Neuronal stem cell (in vitro differentiated cells): ENCODE measurements around the gene GRHPR.
"Not testable (repeated sequence)": the region's sequence is repeated elsewhere in the genome, so short reads cannot be mapped to it uniquely, and the experiment has no call there.

ENCODE experiments used
- DNase-seq: peaks from one replicate; pipeline ENCODE4 v3.0.0-alpha.2; 2013; ENCODE audit warnings: low spot score
- H2AFZ ChIP-seq: one replicate; pipeline ENCODE4 v1.6.1; 2013; ENCODE audit warnings: mild to moderate bottlenecking, low read length, inconsistent platforms
- H2AK5ac ChIP-seq: 2 replicates; pipeline ENCODE4 v1.6.1; 2013; ENCODE audit warnings: low read depth, mild to moderate bottlenecking, inconsistent platforms, low read length, moderate library complexity, mixed read lengths
- H2BK120ac ChIP-seq: 2 replicates; pipeline ENCODE4 v1.6.1; 2013; ENCODE audit warnings: low read depth, mild to moderate bottlenecking, inconsistent platforms, low read length, moderate library complexity, mixed read lengths
- H2BK12ac ChIP-seq: one replicate; pipeline ENCODE4 v1.6.1; 2013; ENCODE audit warnings: low read length, inconsistent platforms
- H2BK15ac ChIP-seq: 2 replicates; pipeline ENCODE4 v1.6.1; 2013; ENCODE audit warnings: mild to moderate bottlenecking, low read length, inconsistent platforms, mixed read lengths
- H2BK5ac ChIP-seq: one replicate; pipeline ENCODE4 v1.6.1; 2013; ENCODE audit warnings: inconsistent platforms, mild to moderate bottlenecking, low read length, moderate library complexity
- H3K14ac ChIP-seq: one replicate; pipeline ENCODE4 v1.6.1; 2013; ENCODE audit warnings: low read length, inconsistent platforms
- H3K18ac ChIP-seq: 2 replicates; pipeline ENCODE4 v1.6.1; 2013; ENCODE audit warnings: low read length, inconsistent platforms
- H3K23ac ChIP-seq: 2 replicates; pipeline ENCODE4 v1.6.1; 2013; ENCODE audit warnings: low read depth, mild to moderate bottlenecking, mixed read lengths, low read length, inconsistent platforms; ENCODE audit not compliant: poor library complexity
- H3K27ac ChIP-seq: replicated peaks from 3 replicates; pipeline ENCODE4 v1.5.1; 2013; ENCODE audit warnings: low read length, inconsistent platforms
- H3K27me3 ChIP-seq, 3 experiments: 2 replicates each; pipeline ENCODE4 v1.6.1; 2013; ENCODE audit warnings: low read length in 3 of 3, mild to moderate bottlenecking in 2 of 3, inconsistent platforms in 1 of 3, low read depth in 1 of 3, mixed read lengths in 1 of 3, moderate library complexity in 1 of 3; ENCODE audit not compliant: control insufficient read depth in 3 of 3, insufficient read depth in 3 of 3
- H3K36me3 ChIP-seq, 2 donors: replicated peaks in 1 of 2; 2 replicates each; pipeline ENCODE4 v1.6.1; 2013; ENCODE audit warnings: low read length in 2 of 2; ENCODE audit not compliant: control insufficient read depth in 2 of 2, insufficient read depth in 2 of 2
- H3K4ac ChIP-seq: 2 replicates; pipeline ENCODE4 v1.6.1; 2013; ENCODE audit warnings: inconsistent platforms, mild to moderate bottlenecking, low read length, moderate library complexity
- H3K4me1 ChIP-seq, 2 donors: 1 replicate in 1 of 2; 2 replicates in 1 of 2; pipeline ENCODE4 v1.6.1; 2013; ENCODE audit warnings: low read length in 2 of 2, low read depth in 1 of 2; ENCODE audit not compliant: control insufficient read depth in 2 of 2, insufficient read depth in 1 of 2
- H3K4me2 ChIP-seq: one replicate; pipeline ENCODE4 v1.6.1; 2013; ENCODE audit warnings: mild to moderate bottlenecking, low read length, inconsistent platforms; ENCODE audit not compliant: insufficient read depth, poor library complexity, severe bottlenecking
- H3K4me3 ChIP-seq, 2 donors: 2 replicates each; pipeline ENCODE4 v1.5.1; 2013; ENCODE audit warnings: low read length in 2 of 2, mild to moderate bottlenecking in 2 of 2, inconsistent platforms in 1 of 2, moderate library complexity in 1 of 2
- H3K79me1 ChIP-seq: one replicate; pipeline ENCODE4 v1.6.1; 2013; ENCODE audit warnings: low read depth, mild to moderate bottlenecking, inconsistent platforms, low read length, moderate library complexity
- H3K9ac ChIP-seq: one replicate; pipeline ENCODE4 v1.6.1; 2013; ENCODE audit warnings: mild to moderate bottlenecking, low read depth, low read length, inconsistent platforms; ENCODE audit not compliant: poor library complexity
- H3K9me3 ChIP-seq, 2 donors: replicated peaks in 1 of 2; 2 replicates each; pipeline versions ENCODE3 to v1.6.1; 2013; ENCODE audit warnings: low read length in 2 of 2, mild to moderate bottlenecking in 2 of 2, inconsistent platforms in 1 of 2, low read depth in 1 of 2, mixed read lengths in 1 of 2, moderate library complexity in 1 of 2; ENCODE audit not compliant: control insufficient read depth in 2 of 2, insufficient read depth in 1 of 2
- H4K8ac ChIP-seq: one replicate; pipeline ENCODE4 v1.6.1; 2013; ENCODE audit warnings: low read depth, mild to moderate bottlenecking, inconsistent platforms, low read length, moderate library complexity
- H4K91ac ChIP-seq: one replicate; pipeline ENCODE4 v1.6.1; 2013; ENCODE audit warnings: low read length, low read depth, mild to moderate bottlenecking, inconsistent platforms; ENCODE audit not compliant: poor library complexity
- WGBS, 2 donors: extraction: QIAGEN DNeasy Blood & Tissue Kit; methylation state at CpG; one replicate each; pipeline ENCODE4 v1.1.7; 2013; ENCODE audit warnings: missing lambda C conversion rate in 2 of 2, mixed read lengths in 1 of 2; ENCODE audit not compliant: insufficient read length in 2 of 2, insufficient replicate concordance in 1 of 2; ENCODE audit errors: extremely low coverage in 2 of 2; 5-methylcytosine and 5-hydroxymethylcytosine counted together

GRHPR gene

DNA sequence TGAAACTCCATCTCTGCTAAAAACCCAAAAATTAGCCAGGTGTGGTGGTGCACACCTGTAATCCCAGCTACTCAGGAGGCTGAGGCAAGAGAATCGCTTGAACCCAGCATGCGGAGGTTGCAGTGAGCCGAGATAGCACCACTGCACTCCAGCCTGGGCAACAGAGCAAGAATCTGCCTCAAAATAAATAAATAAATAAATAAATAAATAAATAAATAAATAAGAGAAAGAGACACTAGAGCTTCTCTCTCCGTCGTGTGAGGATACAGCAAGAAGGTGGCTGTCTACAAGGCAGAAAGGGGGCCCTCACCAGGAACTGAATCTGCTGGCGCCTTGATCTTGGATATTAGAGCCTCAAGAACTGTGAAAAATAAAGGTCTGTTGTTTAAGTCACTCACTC lies 51.5 kb downstream of the GRHPR start:
- not testable (repeated sequence) for H3K23ac ChIP-seq, H3K4ac ChIP-seq, H2BK15ac ChIP-seq, H2AFZ ChIP-seq, H4K91ac ChIP-seq, H2BK12ac ChIP-seq, H3K36me3 ChIP-seq, H3K4me1 ChIP-seq, H3K27me3 ChIP-seq, H4K8ac ChIP-seq, H3K4me2 ChIP-seq, H3K9ac ChIP-seq, H3K14ac ChIP-seq, H3K79me1 ChIP-seq, DNase-seq, H2BK5ac ChIP-seq, H3K4me3 ChIP-seq, H3K18ac ChIP-seq, H2AK5ac ChIP-seq, H3K27ac ChIP-seq, H2BK120ac ChIP-seq
- no CpG with 5 or more reads among the region's 6 CpGs for WGBS, 2 donors
- H3K9me3 ChIP-seq = peaks cover 7 to 17% of the 10 kb centered on the region in 2 donors

- no peak overlapping the region for H2AK5ac ChIP-seq
- no peak overlapping the region for H4K91ac ChIP-seq
- H3K9me3 ChIP-seq = peaks cover 7 to 17% of the 10 kb centered on the region in 2 donors
- H3K79me1 ChIP-seq = no peaks in the 10 kb centered on the region
- no peak overlapping the region for H3K4ac ChIP-seq
- H3K9ac ChIP-seq = no peak overlapping the region
- no peak overlapping the region for H2BK15ac ChIP-seq
- no peak overlapping the region for H2AFZ ChIP-seq
- H3K27me3 ChIP-seq = no peaks in the 10 kb centered on the region
- WGBS, 2 donors = 100% methylated on average over 2 of the region's 3 CpGs; no CpG with 5 or more reads in 1 of the 2 donors
- H3K27ac ChIP-seq = no peak overlapping the region
- H2BK5ac ChIP-seq = no peak overlapping the region
- H2BK12ac ChIP-seq = no peak overlapping the region
- no peak overlapping the region for H3K14ac ChIP-seq
- no peak overlapping the region for H4K8ac ChIP-seq
- H2BK120ac ChIP-seq = no peak overlapping the region
- DNase-seq = no peak
- H3K18ac ChIP-seq = no peak overlapping the region
- H3K4me2 ChIP-seq = no peak overlapping the region
- H3K36me3 ChIP-seq = no peaks in the 10 kb centered on the region
- peaks cover 0 to 3% of the 10 kb centered on the region in 2 donors for H3K4me1 ChIP-seq
- H3K4me3 ChIP-seq = no peak overlapping the region
- no peak overlapping the region for H3K23ac ChIP-seq
These were observed 51.9 kb downstream of the GRHPR start for GRCh38 chr9:37474438-37474837.

DNA sequence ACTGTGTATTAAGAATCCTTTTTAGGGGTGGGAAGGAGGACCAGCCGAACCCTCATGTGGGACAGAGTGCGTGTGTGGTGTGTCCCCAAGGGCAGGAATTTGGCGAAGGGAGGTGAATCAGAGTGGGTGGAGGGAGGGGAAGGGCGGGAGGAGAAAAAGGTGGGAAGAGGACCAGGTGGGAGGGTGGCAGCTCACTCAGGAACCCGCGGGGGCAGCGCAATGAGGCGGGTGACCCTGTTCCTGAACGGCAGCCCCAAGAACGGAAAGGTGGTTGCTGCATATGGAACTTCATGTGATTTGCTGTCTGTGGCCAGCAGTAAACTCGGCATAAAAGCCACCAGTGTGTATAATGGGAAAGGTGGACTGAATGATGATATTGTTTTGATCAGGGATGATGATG lies 54.4 kb downstream of the GRHPR start:
- H2BK120ac ChIP-seq = no peak overlapping the region
- peaks cover 0 to under 1% of the 10 kb centered on the region in 2 donors for H3K4me1 ChIP-seq
- H3K79me1 ChIP-seq = no peaks in the 10 kb centered on the region
- H3K4me2 ChIP-seq = no peak overlapping the region
- no peaks in the 10 kb centered on the region for H3K27me3 ChIP-seq
- H4K91ac ChIP-seq = no peak overlapping the region
- no peak overlapping the region for H3K4me3 ChIP-seq
- no peak overlapping the region for H2AK5ac ChIP-seq
- DNase-seq = no peak
- H2AFZ ChIP-seq = no peak overlapping the region
- no peak overlapping the region for H2BK15ac ChIP-seq
- H3K18ac ChIP-seq = no peak overlapping the region
- no peak overlapping the region for H3K27ac ChIP-seq
- no peak overlapping the region for H3K14ac ChIP-seq
- H2BK5ac ChIP-seq = no peak overlapping the region
- no peak overlapping the region for H4K8ac ChIP-seq
- no peak overlapping the region for H3K4ac ChIP-seq
- no peaks in the 10 kb centered on the region for H3K36me3 ChIP-seq
- no peak overlapping the region for H3K9ac ChIP-seq
- peaks cover 7 to 17% of the 10 kb centered on the region in 2 donors for H3K9me3 ChIP-seq
- no peak overlapping the region for H3K23ac ChIP-seq
- WGBS, 2 donors = no CpG with 5 or more reads among the region's 11 CpGs
- H2BK12ac ChIP-seq = no peak overlapping the region

GRCh38 chr9:37477443-37477842 lies 54.9 kb downstream of the GRHPR start:
- not testable (repeated sequence) for H2BK120ac ChIP-seq, H3K4me3 ChIP-seq, H2AFZ ChIP-seq

More at GRCh38 chr9:37477443-37477842, 54.9 kb downstream of the GRHPR start:
- H3K27me3 ChIP-seq, H3K9ac ChIP-seq, DNase-seq, H3K4ac ChIP-seq, H4K8ac ChIP-seq, H3K79me1 ChIP-seq, H2BK5ac ChIP-seq, H2AK5ac ChIP-seq, H3K27ac ChIP-seq, H2BK15ac ChIP-seq, H3K23ac ChIP-seq, H3K18ac ChIP-seq, H3K36me3 ChIP-seq, H3K4me1 ChIP-seq, H2BK12ac ChIP-seq, H3K4me2 ChIP-seq, H4K91ac ChIP-seq, H3K14ac ChIP-seq: not testable (repeated sequence)
- H3K9me3 ChIP-seq = peaks cover 7 to 17% of the 10 kb centered on the region in 2 donors
- WGBS, 2 donors = no CpG with 5 or more reads among the region's 4 CpGs
